ENCODE measurements around the gene TLR3.

DNA sequence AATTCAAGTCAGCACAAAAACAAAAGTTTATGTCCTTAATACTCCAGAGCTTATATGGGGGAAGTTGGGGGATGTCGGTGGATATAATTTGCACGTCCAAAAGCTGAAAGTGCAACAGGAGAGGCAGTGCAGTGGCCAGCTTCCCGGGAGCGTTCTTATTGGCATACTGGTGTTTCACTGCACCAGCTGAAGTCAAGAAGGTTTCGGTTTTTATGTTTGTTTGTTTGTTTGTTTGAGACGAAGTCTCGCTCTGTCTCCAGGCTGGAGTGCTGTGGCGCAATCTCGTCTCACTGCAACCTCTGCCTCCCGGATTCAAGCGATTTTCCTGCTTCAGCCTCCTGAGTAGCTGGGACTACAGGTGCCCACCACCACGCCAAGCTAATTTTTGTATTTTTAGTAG lies 28.6 kb upstream of the TLR3 start:
- TF ChIP-seq CTCF (IDR thresholded peaks at IDR 0.05; ENCODE audit: insufficient read depth, low read length, poor library complexity, severe bottlenecking), result no peak
- no peak for TF ChIP-seq EZH2phosphoT487 (conservative IDR thresholded peaks at IDR 0.05; ENCODE audit: low read length)
